Measurements from ENCODE around the gene NUDCD3. TPM values are rescaled to one million over a fixed set of nuclear protein-coding genes. Genes with fewer than 3 reads are reported as not detected.
"Not testable (repeated sequence)": the region's sequence is repeated elsewhere in the genome, so short reads cannot be mapped to it uniquely, and the experiment has no call there.

NUDCD3 gene
- total RNA-seq, 1 donor from 2014 or later = 59.5 TPM

DNA sequence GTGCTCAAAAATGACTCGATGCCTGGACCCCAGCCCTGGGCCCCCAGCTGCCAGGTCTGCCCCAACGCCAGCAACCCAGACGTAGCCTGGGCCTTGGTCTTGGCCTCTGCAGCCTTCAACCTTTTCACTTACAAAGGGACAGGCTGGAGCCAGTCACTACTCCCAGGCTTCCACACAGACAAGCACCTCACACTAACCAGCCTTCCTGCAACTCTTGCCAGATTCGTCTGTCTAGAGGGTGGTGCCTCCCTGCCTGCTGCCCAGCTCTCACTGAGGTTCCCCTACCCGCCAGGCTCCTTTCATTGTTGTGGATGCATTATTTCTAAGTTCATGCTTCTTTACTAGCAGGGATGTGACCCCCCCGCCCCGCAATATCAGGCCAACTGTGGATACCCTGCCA, 56.3 kb downstream of the NUDCD3 start:
- Histone ChIP-seq H3K36me3 (ENCODE audit: control insufficient read depth in 3 of 3, insufficient read depth in 3 of 3, low read length in 3 of 3) (peaks cover 0 to 3% (median 3%) of the 10 kb centered on the region in 3 donors), H3K9ac (ENCODE audit: low read depth in 1 of 3, low read length in 3 of 3) (no peak overlapping the region), H3K27me3 (ENCODE audit: control insufficient read depth in 3 of 3, insufficient read depth in 3 of 3, low read length in 3 of 3) (no peaks in the 10 kb centered on the region), H3K4me3 (ENCODE audit: low read length in 3 of 3) (no peak overlapping the region), H3K4me1 (ENCODE audit: control insufficient read depth in 3 of 3, insufficient read depth in 3 of 3, low read length in 3 of 3) (peaks cover 35 to 49% (median 40%) of the 10 kb centered on the region in 3 donors), H3K27ac (ENCODE audit: low read depth, low read length) (peak overlapping the region; percentile 16), H3K9me3 (ENCODE audit: control insufficient read depth in 3 of 3, low read length in 3 of 3) (no peaks in the 10 kb centered on the region)

DNA sequence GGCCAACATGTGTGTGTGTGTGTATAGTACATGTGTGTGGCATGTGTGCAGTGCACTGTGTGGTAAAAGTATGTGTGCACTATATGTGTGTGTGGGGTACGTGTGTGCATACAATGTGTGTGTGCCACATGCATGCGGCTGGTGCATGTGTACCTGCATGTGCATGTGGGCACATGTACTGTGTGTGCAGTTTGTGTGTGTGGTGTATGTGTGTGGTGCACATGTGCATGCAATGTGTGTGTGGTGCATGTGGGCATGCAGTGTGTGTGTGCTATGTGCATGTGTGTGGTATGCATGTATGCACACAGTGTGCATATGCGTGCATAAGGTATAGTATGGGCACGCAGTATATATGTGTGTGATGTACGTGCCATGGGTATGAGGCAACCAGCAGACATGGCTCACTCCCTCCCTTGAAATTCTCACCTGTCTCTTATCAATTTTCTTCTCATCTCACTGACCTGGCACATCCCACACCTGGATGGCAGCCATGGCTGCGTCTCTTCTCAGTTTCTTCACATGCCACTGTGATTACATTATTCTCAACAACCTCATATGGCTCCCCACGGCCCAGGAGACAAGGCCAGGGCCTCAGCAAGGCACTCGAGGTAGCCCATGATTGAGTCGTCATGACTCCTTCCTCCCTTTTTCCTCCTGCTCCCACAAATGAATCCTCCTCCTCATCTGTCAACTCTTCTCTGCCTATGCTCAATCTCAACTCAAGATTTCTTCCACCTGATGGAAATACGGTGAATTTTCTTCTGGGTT, 57.0 kb downstream of the NUDCD3 start:
- Histone ChIP-seq H3K27me3 (ENCODE audit: control insufficient read depth in 3 of 3, insufficient read depth in 3 of 3, low read length in 3 of 3) (no peaks in the 10 kb centered on the region), H3K4me1 (ENCODE audit: control insufficient read depth in 3 of 3, insufficient read depth in 3 of 3, low read length in 3 of 3) (peaks cover 35 to 50% (median 40%) of the 10 kb centered on the region in 3 donors), H3K9ac (ENCODE audit: low read depth in 1 of 3, low read length in 3 of 3) (no peak overlapping the region), H3K27ac (ENCODE audit: low read depth, low read length) (peak overlapping the region; percentile 16), H3K36me3 (ENCODE audit: control insufficient read depth in 3 of 3, insufficient read depth in 3 of 3, low read length in 3 of 3) (peaks cover 0 to 3% (median 3%) of the 10 kb centered on the region in 3 donors), H3K9me3 (ENCODE audit: control insufficient read depth in 3 of 3, low read length in 3 of 3) (no peaks in the 10 kb centered on the region), H3K4me3 (ENCODE audit: low read length in 3 of 3) (peak overlapping the region in 2 of 3 donors; percentile 24 to 27)

DNA sequence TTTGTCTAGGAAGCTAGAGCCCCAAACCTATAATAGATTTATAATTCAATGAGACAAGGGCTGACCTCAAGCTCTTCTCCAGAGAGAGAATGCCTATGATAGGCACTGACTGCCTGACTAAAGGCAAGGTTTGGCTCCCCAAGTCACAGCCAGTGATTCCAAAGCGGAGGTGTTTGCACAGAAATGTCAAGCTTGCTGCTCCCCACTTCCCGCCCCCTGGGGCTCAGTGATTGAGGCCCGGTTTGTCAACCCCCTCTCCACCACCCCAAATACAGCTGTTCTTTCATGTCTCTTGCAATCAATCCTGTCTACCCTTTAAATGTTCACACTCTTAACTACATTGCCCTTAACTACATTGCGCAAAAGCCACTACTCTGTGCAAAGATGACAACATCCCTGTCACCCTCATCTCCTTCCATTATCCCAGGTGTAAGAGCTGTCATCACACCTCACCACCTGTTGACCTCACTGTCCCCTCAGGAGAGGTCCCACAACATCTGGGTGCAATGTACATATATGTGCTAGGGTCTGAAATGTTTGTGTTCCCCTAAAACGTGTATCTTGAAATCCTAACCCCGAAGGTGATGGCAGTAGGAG, 58.0 kb downstream of the NUDCD3 start:
- H3K36me3 ChIP-seq (ENCODE audit: control insufficient read depth in 3 of 3, insufficient read depth in 3 of 3, low read length in 3 of 3) = peaks cover under 1 to 3% (median 3%) of the 10 kb centered on the region in 3 donors
- peaks cover 35 to 50% (median 40%) of the 10 kb centered on the region in 3 donors for H3K4me1 ChIP-seq (ENCODE audit: control insufficient read depth in 3 of 3, insufficient read depth in 3 of 3, low read length in 3 of 3)
- H3K27me3 ChIP-seq (ENCODE audit: control insufficient read depth in 3 of 3, insufficient read depth in 3 of 3, low read length in 3 of 3) = no peaks in the 10 kb centered on the region
- H3K9me3 ChIP-seq (ENCODE audit: control insufficient read depth in 3 of 3, low read length in 3 of 3) = no peaks in the 10 kb centered on the region
- no peak overlapping the region for H3K4me3 ChIP-seq (ENCODE audit: low read length in 3 of 3)
- H3K9ac ChIP-seq (ENCODE audit: low read depth in 1 of 3, low read length in 3 of 3) = peak overlapping the region in 1 of 3 donors; percentile 40
- H3K27ac ChIP-seq (ENCODE audit: low read depth, low read length) = no peak overlapping the region

DNA sequence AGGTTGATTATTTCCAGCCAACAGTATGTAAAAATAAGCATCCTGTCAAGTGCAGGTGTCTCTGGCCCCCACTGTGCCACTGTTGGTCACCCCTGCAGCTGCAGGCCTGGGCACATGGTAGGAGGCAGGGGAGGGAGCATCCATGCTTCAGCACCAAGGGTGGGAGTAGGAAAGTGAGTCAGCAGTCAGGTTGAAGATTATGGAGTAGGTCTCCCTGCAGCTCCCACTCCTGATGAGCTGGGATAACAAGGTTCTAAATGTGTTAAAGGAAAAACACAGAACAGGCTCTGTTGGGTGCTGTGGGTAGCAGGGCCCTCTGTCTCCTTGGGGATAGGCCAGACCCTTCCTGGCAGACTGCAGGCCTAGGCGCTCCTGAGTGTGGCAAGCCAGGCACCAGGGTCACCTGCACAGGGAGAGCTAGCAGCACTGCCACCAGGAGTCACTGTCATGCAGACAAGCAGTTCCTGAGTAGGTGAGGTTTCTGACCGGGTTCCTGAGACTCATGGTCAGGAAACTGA, 59.3 kb downstream of the NUDCD3 start:
- Histone ChIP-seq H3K36me3 (ENCODE audit: control insufficient read depth in 3 of 3, insufficient read depth in 3 of 3, low read length in 3 of 3) (peaks cover 4 to 12% (median 7%) of the 10 kb centered on the region in 3 donors), H3K9me3 (ENCODE audit: control insufficient read depth in 3 of 3, low read length in 3 of 3) (no peaks in the 10 kb centered on the region), H3K4me3 (ENCODE audit: low read length in 3 of 3) (no peak overlapping the region), H3K27ac (ENCODE audit: low read depth, low read length) (peak overlapping the region; percentile 32), H3K27me3 (ENCODE audit: control insufficient read depth in 3 of 3, insufficient read depth in 3 of 3, low read length in 3 of 3) (no peaks in the 10 kb centered on the region), H3K9ac (ENCODE audit: low read depth in 1 of 3, low read length in 3 of 3) (peak overlapping the region in 2 of 3 donors; percentile 25 to 40), H3K4me1 (ENCODE audit: control insufficient read depth in 3 of 3, insufficient read depth in 3 of 3, low read length in 3 of 3) (peaks cover 35 to 50% (median 40%) of the 10 kb centered on the region in 3 donors)

DNA sequence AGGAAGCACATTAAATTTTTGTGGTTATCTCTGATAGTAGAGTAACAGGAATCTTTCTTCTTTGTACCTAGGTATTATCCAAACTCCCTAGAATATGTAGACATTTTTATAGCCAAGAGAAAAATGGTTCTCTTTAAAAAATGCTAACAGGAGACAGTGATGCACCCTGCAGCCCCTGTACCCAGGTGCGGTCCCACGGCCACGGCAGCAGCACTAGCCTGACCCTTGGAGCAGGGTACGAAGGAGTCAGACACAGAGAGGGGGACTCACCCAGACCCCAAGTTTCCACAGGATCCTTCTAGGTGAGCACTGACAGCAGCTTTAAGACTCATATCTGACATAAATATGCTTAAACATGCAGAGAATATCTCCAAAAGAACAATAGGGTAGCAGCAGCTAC, 60.4 kb downstream of the NUDCD3 start:
- no peak overlapping the region for H3K9ac ChIP-seq (ENCODE audit: low read depth in 1 of 3, low read length in 3 of 3)
- no peak overlapping the region for H3K27ac ChIP-seq (ENCODE audit: low read depth, low read length)
- H3K27me3 ChIP-seq (ENCODE audit: control insufficient read depth in 3 of 3, insufficient read depth in 3 of 3, low read length in 3 of 3) = no peaks in the 10 kb centered on the region
- H3K9me3 ChIP-seq (ENCODE audit: control insufficient read depth in 3 of 3, low read length in 3 of 3) = no peaks in the 10 kb centered on the region
- peaks cover 35 to 50% (median 40%) of the 10 kb centered on the region in 3 donors for H3K4me1 ChIP-seq (ENCODE audit: control insufficient read depth in 3 of 3, insufficient read depth in 3 of 3, low read length in 3 of 3)
- H3K36me3 ChIP-seq (ENCODE audit: control insufficient read depth in 3 of 3, insufficient read depth in 3 of 3, low read length in 3 of 3) = peaks cover 12 to 17% (median 15%) of the 10 kb centered on the region in 3 donors
- H3K4me3 ChIP-seq (ENCODE audit: low read length in 3 of 3) = no peak overlapping the region

DNA sequence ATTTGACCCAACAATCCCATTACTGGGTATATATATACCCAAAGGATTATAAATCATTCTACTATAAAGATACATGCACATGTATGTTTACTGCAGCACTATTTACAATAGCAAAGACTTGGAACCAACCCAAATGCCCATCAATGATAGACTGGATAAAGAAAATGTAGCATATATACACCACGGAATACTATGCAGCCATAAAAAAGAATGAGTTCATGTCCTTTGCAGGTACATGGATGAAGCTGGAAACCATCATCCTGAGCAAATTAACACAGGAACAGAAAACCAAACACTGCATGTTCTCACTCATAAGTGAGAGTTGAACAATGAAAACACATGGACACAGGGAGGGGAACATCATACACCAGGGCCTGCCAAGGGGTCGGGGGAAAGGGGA, 65.7 kb downstream of the NUDCD3 start:
- H3K9ac ChIP-seq (ENCODE audit: low read depth in 1 of 3, low read length in 3 of 3); H3K4me3 ChIP-seq (ENCODE audit: low read length in 3 of 3); H3K9me3 ChIP-seq (ENCODE audit: control insufficient read depth in 3 of 3, low read length in 3 of 3); H3K27me3 ChIP-seq (ENCODE audit: control insufficient read depth in 3 of 3, insufficient read depth in 3 of 3, low read length in 3 of 3); H3K27ac ChIP-seq (ENCODE audit: low read depth, low read length); H3K4me1 ChIP-seq (ENCODE audit: control insufficient read depth in 3 of 3, insufficient read depth in 3 of 3, low read length in 3 of 3): not testable (repeated sequence)
- H3K36me3 ChIP-seq (ENCODE audit: control insufficient read depth in 3 of 3, insufficient read depth in 3 of 3, low read length in 3 of 3) = peaks cover 8 to 15% (median 14%) of the 10 kb centered on the region in 3 donors

DNA sequence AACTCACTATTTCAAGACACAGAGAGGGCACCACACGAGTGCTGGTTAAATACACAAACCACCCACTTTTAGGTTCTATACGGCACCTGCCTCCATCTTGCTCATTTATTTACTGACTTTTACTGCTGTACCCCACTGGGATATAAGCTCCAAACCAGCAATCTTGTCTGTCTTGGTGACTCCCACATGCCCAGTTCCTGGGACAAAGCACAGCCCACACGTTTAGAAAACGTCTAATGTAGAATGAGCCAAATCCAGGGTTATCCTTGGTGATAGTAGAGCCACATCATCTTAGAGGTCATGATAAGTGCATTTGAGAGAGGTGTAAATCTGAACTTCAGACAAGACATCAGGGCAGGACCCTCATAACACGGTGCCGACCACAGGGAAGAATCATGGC, 73.5 kb downstream of the NUDCD3 start:
- no peak overlapping the region for H3K4me3 ChIP-seq (ENCODE audit: low read length in 3 of 3)
- no peaks in the 10 kb centered on the region for H3K9me3 ChIP-seq (ENCODE audit: control insufficient read depth in 3 of 3, low read length in 3 of 3)
- H3K27ac ChIP-seq (ENCODE audit: low read depth, low read length) = no peak overlapping the region
- H3K27me3 ChIP-seq (ENCODE audit: control insufficient read depth in 3 of 3, insufficient read depth in 3 of 3, low read length in 3 of 3) = no peaks in the 10 kb centered on the region
- peaks cover 0 to 4% (median 0%) of the 10 kb centered on the region in 3 donors for H3K4me1 ChIP-seq (ENCODE audit: control insufficient read depth in 3 of 3, insufficient read depth in 3 of 3, low read length in 3 of 3)
- H3K36me3 ChIP-seq (ENCODE audit: control insufficient read depth in 3 of 3, insufficient read depth in 3 of 3, low read length in 3 of 3) = peaks cover 6 to 8% (median 7%) of the 10 kb centered on the region in 3 donors
- H3K9ac ChIP-seq (ENCODE audit: low read depth in 1 of 3, low read length in 3 of 3) = no peak overlapping the region

DNA sequence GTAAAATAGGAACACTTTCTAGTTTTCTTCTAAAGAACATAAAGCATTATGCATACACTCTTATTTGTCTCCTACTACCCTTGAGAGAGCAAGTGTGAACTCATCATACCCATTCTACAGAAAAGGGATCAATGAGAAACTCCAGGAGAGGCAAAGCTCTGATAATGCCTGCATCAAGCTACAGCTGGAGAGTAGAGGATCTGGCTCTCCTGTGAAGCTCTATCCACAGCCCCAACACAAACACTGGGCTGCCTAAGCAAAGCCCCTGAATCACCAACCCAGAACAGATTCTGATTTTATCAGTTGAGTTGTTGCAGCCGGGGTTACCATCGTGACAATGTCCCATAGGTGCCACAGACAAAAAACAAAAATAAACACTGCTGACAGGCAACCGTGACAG, 74.9 kb downstream of the NUDCD3 start:
- Histone ChIP-seq H3K9ac (ENCODE audit: low read depth in 1 of 3, low read length in 3 of 3) (no peak overlapping the region), H3K9me3 (ENCODE audit: control insufficient read depth in 3 of 3, low read length in 3 of 3) (no peaks in the 10 kb centered on the region), H3K4me3 (ENCODE audit: low read length in 3 of 3) (no peak overlapping the region), H3K27me3 (ENCODE audit: control insufficient read depth in 3 of 3, insufficient read depth in 3 of 3, low read length in 3 of 3) (no peaks in the 10 kb centered on the region), H3K27ac (ENCODE audit: low read depth, low read length) (no peak overlapping the region), H3K36me3 (ENCODE audit: control insufficient read depth in 3 of 3, insufficient read depth in 3 of 3, low read length in 3 of 3) (peaks cover 6 to 10% (median 8%) of the 10 kb centered on the region in 3 donors), H3K4me1 (ENCODE audit: control insufficient read depth in 3 of 3, insufficient read depth in 3 of 3, low read length in 3 of 3) (peaks cover 0 to 4% (median 0%) of the 10 kb centered on the region in 3 donors)

DNA sequence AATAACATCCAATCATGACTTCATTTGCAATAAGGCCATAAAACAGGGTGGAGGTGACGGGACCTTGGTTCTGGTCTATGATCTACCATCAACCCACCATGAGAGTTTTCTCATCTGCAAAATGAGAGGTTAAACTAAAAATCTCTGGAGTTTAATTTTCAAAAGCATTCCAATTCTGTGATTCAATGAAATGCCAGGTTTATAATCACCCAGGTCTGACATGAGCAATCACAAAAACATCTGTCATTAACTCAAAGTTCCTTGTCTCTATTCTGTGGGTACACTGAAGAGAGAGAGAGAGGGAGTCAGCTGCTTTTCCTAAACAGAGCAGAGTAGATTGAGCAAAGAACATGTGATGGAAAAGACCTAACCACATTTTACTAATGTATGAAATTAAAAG, 75.4 kb downstream of the NUDCD3 start:
- no peaks in the 10 kb centered on the region for H3K9me3 ChIP-seq (ENCODE audit: control insufficient read depth in 3 of 3, low read length in 3 of 3)
- H3K36me3 ChIP-seq (ENCODE audit: control insufficient read depth in 3 of 3, insufficient read depth in 3 of 3, low read length in 3 of 3) = peaks cover 6 to 10% (median 8%) of the 10 kb centered on the region in 3 donors
- no peak overlapping the region for H3K9ac ChIP-seq (ENCODE audit: low read depth in 1 of 3, low read length in 3 of 3)
- no peaks in the 10 kb centered on the region for H3K27me3 ChIP-seq (ENCODE audit: control insufficient read depth in 3 of 3, insufficient read depth in 3 of 3, low read length in 3 of 3)
- H3K4me1 ChIP-seq (ENCODE audit: control insufficient read depth in 3 of 3, insufficient read depth in 3 of 3, low read length in 3 of 3) = peaks cover 0 to 4% (median 0%) of the 10 kb centered on the region in 3 donors
- H3K27ac ChIP-seq (ENCODE audit: low read depth, low read length) = no peak overlapping the region
- no peak overlapping the region for H3K4me3 ChIP-seq (ENCODE audit: low read length in 3 of 3)

DNA sequence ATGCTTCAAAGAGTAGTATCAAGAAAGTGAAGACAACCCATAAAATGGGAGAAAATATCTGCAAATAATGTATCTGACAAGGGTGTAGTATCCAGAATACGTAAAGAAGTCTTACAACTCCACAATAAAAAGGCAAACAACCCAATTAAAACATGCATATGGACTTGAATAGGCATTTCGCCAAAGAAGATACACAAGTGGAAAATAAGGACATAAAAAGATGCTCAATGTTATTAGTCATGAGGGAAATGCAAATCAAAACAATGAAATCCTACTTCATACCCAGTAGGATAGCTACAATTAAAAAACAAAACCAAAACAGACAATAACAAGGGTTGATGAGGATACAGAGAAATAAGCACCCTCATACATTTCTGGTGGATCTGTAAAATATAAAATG, 79.2 kb downstream of the NUDCD3 start:
- peaks cover 0 to 3% (median 2%) of the 10 kb centered on the region in 3 donors for H3K36me3 ChIP-seq (ENCODE audit: control insufficient read depth in 3 of 3, insufficient read depth in 3 of 3, low read length in 3 of 3)
- no peak overlapping the region for H3K4me3 ChIP-seq (ENCODE audit: low read length in 3 of 3)
- no peaks in the 10 kb centered on the region for H3K27me3 ChIP-seq (ENCODE audit: control insufficient read depth in 3 of 3, insufficient read depth in 3 of 3, low read length in 3 of 3)
- no peak overlapping the region for H3K9ac ChIP-seq (ENCODE audit: low read depth in 1 of 3, low read length in 3 of 3)
- no peaks in the 10 kb centered on the region for H3K9me3 ChIP-seq (ENCODE audit: control insufficient read depth in 3 of 3, low read length in 3 of 3)
- no peak overlapping the region for H3K27ac ChIP-seq (ENCODE audit: low read depth, low read length)
- peaks cover 3 to 6% (median 6%) of the 10 kb centered on the region in 3 donors for H3K4me1 ChIP-seq (ENCODE audit: control insufficient read depth in 3 of 3, insufficient read depth in 3 of 3, low read length in 3 of 3)

Measured in skeletal muscle tissue (tissue), 4 donors.